ENCODE data around the gene HOXC5.
"Not testable (repeated sequence)": the region's sequence is repeated elsewhere in the genome, so short reads cannot be mapped to it uniquely, and the experiment has no call there.

DNA sequence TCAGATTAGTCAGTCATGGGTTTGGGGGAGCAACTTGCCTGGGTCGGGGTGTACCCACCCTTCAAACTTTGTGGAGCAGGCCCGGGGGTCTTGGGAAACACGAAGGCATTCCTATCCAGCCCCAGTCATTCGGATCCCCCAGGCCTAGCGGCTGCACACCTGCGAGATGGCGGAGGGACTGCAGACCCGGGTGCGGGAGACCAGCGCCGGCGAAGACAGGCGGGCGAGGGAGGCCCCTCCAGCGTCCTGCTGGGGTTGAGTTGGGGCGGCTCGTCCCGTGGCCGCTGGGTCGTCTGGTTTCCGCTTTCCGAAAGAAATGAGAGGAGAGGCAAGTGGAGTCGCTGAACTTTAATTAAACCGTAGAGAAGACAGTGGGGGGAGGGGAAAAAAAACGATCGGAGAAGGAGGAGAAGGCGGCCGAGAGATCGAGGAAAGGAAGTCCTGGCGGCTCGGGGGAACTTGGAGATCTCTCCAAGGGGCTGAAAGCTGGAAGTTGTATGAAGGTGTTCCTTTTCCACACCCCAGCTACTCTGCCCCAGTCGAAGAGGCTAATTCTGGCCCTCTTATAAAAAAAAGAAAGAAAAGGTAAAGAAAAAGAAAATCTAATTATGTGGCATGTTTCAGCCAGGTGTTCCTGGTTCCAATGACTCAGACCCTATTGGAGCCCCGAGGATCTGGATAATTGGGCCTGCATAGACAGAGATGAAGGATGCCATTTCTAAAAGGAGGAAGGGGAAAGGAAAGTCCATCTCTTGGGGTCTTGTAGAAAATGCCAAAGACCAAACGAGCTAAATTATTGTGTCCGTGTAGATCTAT lies 48.9 kb downstream of the HOXC5 start:
- TF ChIP-seq, protein P1, sequence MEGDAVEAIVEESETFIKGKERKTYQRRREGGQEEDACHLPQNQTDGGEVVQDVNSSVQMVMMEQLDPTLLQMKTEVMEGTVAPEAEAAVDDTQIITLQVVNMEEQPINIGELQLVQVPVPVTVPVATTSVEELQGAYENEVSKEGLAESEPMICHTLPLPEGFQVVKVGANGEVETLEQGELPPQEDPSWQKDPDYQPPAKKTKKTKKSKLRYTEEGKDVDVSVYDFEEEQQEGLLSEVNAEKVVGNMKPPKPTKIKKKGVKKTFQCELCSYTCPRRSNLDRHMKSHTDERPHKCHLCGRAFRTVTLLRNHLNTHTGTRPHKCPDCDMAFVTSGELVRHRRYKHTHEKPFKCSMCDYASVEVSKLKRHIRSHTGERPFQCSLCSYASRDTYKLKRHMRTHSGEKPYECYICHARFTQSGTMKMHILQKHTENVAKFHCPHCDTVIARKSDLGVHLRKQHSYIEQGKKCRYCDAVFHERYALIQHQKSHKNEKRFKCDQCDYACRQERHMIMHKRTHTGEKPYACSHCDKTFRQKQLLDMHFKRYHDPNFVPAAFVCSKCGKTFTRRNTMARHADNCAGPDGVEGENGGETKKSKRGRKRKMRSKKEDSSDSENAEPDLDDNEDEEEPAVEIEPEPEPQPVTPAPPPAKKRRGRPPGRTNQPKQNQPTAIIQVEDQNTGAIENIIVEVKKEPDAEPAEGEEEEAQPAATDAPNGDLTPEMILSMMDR (IDR thresholded peaks at IDR 0.05): not testable (repeated sequence)
- not testable (repeated sequence) for TF ChIP-seq EP300, POLR2A (IDR thresholded peaks at IDR 0.05)
